HepG2 (cell line): Measurements from ENCODE around the gene TMEM273.
A peak's percentile ranks its signal among the peaks of the same experiment; 100 is the strongest.

Experiments
- ATF2 ChIP-seq: sonication (generic); formaldehyde crosslinking; IDR thresholded peaks from 2 replicates; pipeline ENCODE4 v1.4.0; 2020; ENCODE audit warnings: missing genetic modification reagents
- CTCF ChIP-seq: sonication (generic); formaldehyde crosslinking; IDR thresholded peaks from 2 replicates; pipeline ENCODE4 v1.5.0; 2020; ENCODE audit warnings: mild to moderate bottlenecking, missing genetic modification reagents, moderate library complexity
- HOXA7 ChIP-seq: sonication (generic); formaldehyde crosslinking; IDR thresholded peaks from 2 replicates; pipeline ENCODE4 v1.8.1; 2022; ENCODE audit warnings: mild to moderate bottlenecking, missing genetic modification reagents, moderate library complexity
- MXD1 ChIP-seq: sonication (generic); formaldehyde crosslinking; IDR thresholded peaks from 2 replicates; pipeline ENCODE4 v1.4.0; 2020; ENCODE audit warnings: mild to moderate bottlenecking, missing genetic modification reagents
- NCOR1 ChIP-seq: fragments of 200-600 bp; sonication (generic); IDR thresholded peaks from 2 replicates; pipeline ENCODE4 v1.7.0; 2017; ENCODE audit warnings: antibody characterized with exemption, low read length, borderline replicate concordance
- NR2C2 ChIP-seq: sonication (generic); formaldehyde crosslinking; IDR thresholded peaks from 2 replicates; pipeline ENCODE4 v1.4.0; 2020; ENCODE audit warnings: missing genetic modification reagents, mild to moderate bottlenecking, moderate library complexity, borderline replicate concordance
- SMARCE1 ChIP-seq: fragments of 450-650 bp; IDR thresholded peaks from 2 replicates; pipeline ENCODE4 v1.6.1; 2017; ENCODE audit warnings: borderline replicate concordance

GRCh38 chr10:49222170-49222569 lies 34.0 kb upstream of the TMEM273 start:
- TF ChIP-seq NCOR1 (no peak), CTCF (CRISPR knock-in tag) (peak; percentile 39), SMARCE1 (no peak), MXD1 (CRISPR knock-in tag) (no peak), NR2C2 (CRISPR knock-in tag) (no peak), ATF2 (CRISPR knock-in tag) (no peak), HOXA7 (CRISPR knock-in tag) (no peak)
